ENCODE results near the gene SIX5. TPM values are rescaled to one million over a fixed set of nuclear protein-coding genes. Genes with fewer than 3 reads are reported as not detected.
A peak's percentile ranks its signal among the peaks of the same experiment; 100 is the strongest.

Gene SIX5
- total RNA-seq, 1 donor from 2014 or later = 20.6 TPM

DNA sequence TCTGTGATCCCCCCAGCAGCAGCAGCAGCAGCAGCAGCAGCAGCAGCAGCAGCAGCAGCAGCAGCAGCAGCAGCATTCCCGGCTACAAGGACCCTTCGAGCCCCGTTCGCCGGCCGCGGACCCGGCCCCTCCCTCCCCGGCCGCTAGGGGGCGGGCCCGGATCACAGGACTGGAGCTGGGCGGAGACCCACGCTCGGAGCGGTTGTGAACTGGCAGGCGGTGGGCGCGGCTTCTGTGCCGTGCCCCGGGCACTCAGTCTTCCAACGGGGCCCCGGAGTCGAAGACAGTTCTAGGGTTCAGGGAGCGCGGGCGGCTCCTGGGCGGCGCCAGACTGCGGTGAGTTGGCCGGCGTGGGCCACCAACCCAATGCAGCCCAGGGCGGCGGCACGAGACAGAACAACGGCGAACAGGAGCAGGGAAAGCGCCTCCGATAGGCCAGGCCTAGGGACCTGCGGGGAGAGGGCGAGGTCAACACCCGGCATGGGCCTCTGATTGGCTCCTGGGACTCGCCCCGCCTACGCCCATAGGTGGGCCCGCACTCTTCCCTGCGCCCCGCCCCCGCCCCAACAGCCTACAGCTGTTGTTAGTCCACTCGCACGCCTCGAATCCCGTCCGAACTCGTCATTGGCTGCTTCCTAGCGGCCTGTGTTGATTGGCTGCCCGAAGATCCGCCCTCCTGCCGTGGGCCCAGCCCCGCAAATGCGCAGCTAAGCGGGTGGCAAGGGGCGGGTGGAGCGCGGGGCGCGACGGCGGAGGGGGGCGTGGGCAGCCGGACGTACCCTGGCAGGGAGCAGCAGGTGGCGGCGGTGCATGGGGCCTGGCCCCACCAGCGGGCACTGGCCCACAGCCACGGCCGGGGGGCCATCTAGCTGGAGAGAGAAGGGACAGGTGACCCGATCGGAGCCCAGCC lies 1.4 kb upstream of the SIX5 start:
- intact Hi-C loops (cut with DNase I) = no loop called here

DNA sequence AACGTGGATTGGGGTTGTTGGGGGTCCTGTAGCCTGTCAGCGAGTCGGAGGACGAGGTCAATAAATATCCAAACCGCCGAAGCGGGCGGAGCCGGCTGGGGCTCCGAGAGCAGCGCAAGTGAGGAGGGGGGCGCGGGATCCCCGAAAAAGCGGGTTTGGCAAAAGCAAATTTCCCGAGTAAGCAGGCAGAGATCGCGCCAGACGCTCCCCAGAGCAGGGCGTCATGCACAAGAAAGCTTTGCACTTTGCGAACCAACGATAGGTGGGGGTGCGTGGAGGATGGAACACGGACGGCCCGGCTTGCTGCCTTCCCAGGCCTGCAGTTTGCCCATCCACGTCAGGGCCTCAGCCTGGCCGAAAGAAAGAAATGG lies 754 bp upstream of the SIX5 start:
- no peaks in the 10 kb centered on the region for H3K27me3 ChIP-seq
- peaks cover 0 to 10% of the 10 kb centered on the region in 2 donors for H3K36me3 ChIP-seq
- intact Hi-C loops (cut with DNase I) = no loop called here
- H3K9me3 ChIP-seq = no peaks in the 10 kb centered on the region
- no peak for DNase-seq (ENCODE audit: extremely low spot score in 2 of 2)
- TF ChIP-seq, protein P1, sequence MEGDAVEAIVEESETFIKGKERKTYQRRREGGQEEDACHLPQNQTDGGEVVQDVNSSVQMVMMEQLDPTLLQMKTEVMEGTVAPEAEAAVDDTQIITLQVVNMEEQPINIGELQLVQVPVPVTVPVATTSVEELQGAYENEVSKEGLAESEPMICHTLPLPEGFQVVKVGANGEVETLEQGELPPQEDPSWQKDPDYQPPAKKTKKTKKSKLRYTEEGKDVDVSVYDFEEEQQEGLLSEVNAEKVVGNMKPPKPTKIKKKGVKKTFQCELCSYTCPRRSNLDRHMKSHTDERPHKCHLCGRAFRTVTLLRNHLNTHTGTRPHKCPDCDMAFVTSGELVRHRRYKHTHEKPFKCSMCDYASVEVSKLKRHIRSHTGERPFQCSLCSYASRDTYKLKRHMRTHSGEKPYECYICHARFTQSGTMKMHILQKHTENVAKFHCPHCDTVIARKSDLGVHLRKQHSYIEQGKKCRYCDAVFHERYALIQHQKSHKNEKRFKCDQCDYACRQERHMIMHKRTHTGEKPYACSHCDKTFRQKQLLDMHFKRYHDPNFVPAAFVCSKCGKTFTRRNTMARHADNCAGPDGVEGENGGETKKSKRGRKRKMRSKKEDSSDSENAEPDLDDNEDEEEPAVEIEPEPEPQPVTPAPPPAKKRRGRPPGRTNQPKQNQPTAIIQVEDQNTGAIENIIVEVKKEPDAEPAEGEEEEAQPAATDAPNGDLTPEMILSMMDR (IDR thresholded peaks at IDR 0.05) = no peak
- no peak for TF ChIP-seq POLR2AphosphoS5 (IDR thresholded peaks at IDR 0.05; ENCODE audit: insufficient read depth in 1 of 2, low read depth in 1 of 2)
- no peak for TF ChIP-seq POLR2A (IDR thresholded peaks at IDR 0.05)
- peak overlapping the region; percentile 58 to 80 for H3K4me3 ChIP-seq
- H3K4me1 ChIP-seq = peaks cover 45% of the 10 kb centered on the region
- H3K27ac ChIP-seq = peak overlapping the region; percentile 91

More for the DNA sequence above, 1.4 kb upstream of the SIX5 start:
- H3K36me3 ChIP-seq = peaks cover 0 to 10% of the 10 kb centered on the region in 2 donors
- peak overlapping the region; percentile 58 to 80 for H3K4me3 ChIP-seq
- H3K27ac ChIP-seq = peak overlapping the region; percentile 91
- H3K27me3 ChIP-seq = no peaks in the 10 kb centered on the region
- H3K4me1 ChIP-seq = peaks cover 38% of the 10 kb centered on the region
- no peaks in the 10 kb centered on the region for H3K9me3 ChIP-seq
- TF ChIP-seq POLR2A (IDR thresholded peaks at IDR 0.05) (peak in 1 of 2 donors; percentile 2), POLR2AphosphoS5 (IDR thresholded peaks at IDR 0.05; ENCODE audit: insufficient read depth in 1 of 2, low read depth in 1 of 2) (peak; percentile 87 to 91)
- TF ChIP-seq, protein P1 (IDR thresholded peaks at IDR 0.05) = peak; percentile 73 to 95 (median 87)
- DNase-seq (ENCODE audit: extremely low spot score in 2 of 2) = peak in 1 of 2 donors; percentile 100

DNA sequence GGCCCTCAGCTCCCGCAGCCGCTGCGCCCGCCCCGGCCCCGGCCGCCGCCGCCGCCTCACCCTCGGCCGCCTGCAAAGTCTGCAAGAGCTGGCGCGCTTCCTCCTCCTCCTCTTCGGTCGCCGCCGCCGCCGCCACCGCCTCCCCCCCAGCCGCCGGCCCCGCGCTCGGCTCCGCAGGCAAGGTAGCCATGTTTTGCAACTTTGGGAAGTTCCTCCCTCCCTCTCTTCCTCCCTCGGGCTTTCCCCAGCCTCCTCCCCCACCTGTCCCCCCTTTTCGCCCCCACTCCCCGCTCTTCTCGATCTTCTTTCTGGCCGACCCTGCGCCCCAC lies 433 bp downstream of the SIX5 start:
- Histone ChIP-seq H3K36me3 (peaks cover 0 to 7% of the 10 kb centered on the region in 2 donors), H3K9me3 (no peaks in the 10 kb centered on the region), H3K4me3 (peak overlapping the region; percentile 58 to 80), H3K27ac (peak overlapping the region; percentile 98), H3K4me1 (peaks cover 56% of the 10 kb centered on the region), H3K27me3 (no peaks in the 10 kb centered on the region)
- TF ChIP-seq POLR2A (IDR thresholded peaks at IDR 0.05) (no peak), POLR2AphosphoS5 (IDR thresholded peaks at IDR 0.05; ENCODE audit: insufficient read depth in 1 of 2, low read depth in 1 of 2) (no peak)
- TF ChIP-seq, protein P1 (IDR thresholded peaks at IDR 0.05) = no peak
- intact Hi-C loops (cut with DNase I) = no loop called here
- no peak for DNase-seq (ENCODE audit: extremely low spot score in 2 of 2)

DNA sequence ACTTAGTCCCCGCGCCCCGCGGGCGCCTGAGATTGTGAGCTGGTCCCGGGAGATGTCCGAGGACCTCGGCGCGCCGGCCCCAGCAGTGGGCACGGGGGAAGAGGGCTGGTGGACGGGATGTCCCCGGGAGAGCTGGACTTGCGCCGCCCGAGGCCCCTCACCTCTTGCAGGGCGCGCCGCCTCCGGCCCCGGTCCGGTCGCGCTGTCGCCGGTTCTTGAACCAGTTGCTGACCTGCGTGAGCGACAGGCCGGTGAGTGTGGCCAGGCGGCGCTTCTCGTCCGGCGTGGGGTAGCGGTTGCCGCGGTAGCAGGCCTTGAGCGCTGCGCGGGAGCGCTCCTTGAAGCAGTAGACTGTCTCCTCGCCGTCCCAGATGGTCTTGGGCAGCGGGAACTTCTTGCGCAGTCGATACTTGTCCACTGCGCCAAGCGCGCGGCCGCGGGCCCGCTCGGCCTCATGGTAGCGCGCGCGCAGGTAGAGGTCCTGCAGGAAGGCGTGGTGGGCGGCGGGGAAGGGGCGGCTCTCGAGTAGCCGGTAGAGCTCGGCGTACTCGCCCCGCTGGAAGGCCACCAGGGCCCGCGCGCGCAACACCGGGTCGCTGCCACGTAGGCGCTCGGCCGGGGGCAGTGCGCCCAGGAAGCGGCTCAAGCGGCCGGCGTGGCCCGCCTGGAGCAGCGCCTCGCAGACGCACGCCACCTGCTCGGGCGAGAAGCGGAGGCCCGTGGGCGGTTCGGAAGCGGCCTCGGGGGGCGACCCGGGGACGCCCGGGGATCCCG lies 984 bp downstream of the SIX5 start:
- Histone ChIP-seq H3K36me3 (peaks cover 0 to 7% of the 10 kb centered on the region in 2 donors), H3K27me3 (no peaks in the 10 kb centered on the region), H3K4me1 (peaks cover 58% of the 10 kb centered on the region), H3K27ac (peak overlapping the region; percentile 98), H3K4me3 (peak overlapping the region; percentile 58 to 80), H3K9me3 (no peaks in the 10 kb centered on the region)
- intact Hi-C loops (cut with DNase I) = no loop called here
- TF ChIP-seq POLR2AphosphoS5 (IDR thresholded peaks at IDR 0.05; ENCODE audit: insufficient read depth in 1 of 2, low read depth in 1 of 2) (peak in 1 of 2 donors; percentile 5), POLR2A (IDR thresholded peaks at IDR 0.05) (peak in 1 of 2 donors; percentile 10)
- TF ChIP-seq, protein P1 (IDR thresholded peaks at IDR 0.05) = no peak
- DNase-seq (ENCODE audit: extremely low spot score in 2 of 2) = peak in 1 of 2 donors; percentile 92
